SU-DHL-6 (cell line): Measurements from ENCODE around the gene MIF.

Experiments used
- H2AFZ ChIP-seq: fragments of 200-600 bp; sonication (generic); 2 replicates; pipeline ENCODE4 v1.6.1; 2014; ENCODE audit warnings: low read depth, mild to moderate bottlenecking, moderate library complexity, mixed read lengths, antibody characterized with exemption, low read length; ENCODE audit not compliant: severe bottlenecking
- H3F3A ChIP-seq: fragments of 200-600 bp; shearing (Covaris generic); 2 replicates; pipeline ENCODE4 v1.6.0; 2016; ENCODE audit warnings: antibody characterized with exemption, mild to moderate bottlenecking; ENCODE audit not compliant: insufficient read depth
- H3K27ac ChIP-seq: fragments of 200-600 bp; sonication (generic); 2 replicates; pipeline ENCODE4 v1.5.1; 2016; ENCODE audit warnings: low read depth, mild to moderate bottlenecking, low read length, moderate library complexity, mixed read lengths
- H3K27me3 ChIP-seq: fragments of 200-600 bp; sonication (generic), shearing (Covaris generic); 2 replicates; pipeline ENCODE4 v1.6.0; 2014; ENCODE audit warnings: mild to moderate bottlenecking, low read length
- H3K36me3 ChIP-seq: fragments of 200-600 bp; sonication (generic); 2 replicates; pipeline ENCODE4 v1.6.1; 2014; ENCODE audit warnings: mild to moderate bottlenecking, low read length, mixed read lengths
- H3K4me2 ChIP-seq: fragments of 300-600, 200-600 bp; shearing (Covaris generic), sonication (generic); 2 replicates; pipeline ENCODE4 v1.6.0; 2014; ENCODE audit warnings: low read length, low read depth, mild to moderate bottlenecking; ENCODE audit not compliant: poor library complexity, severe bottlenecking
- H3K4me3 ChIP-seq: fragments of 200-600 bp; sonication (generic); 2 replicates; pipeline ENCODE4 v1.5.1; 2014; ENCODE audit warnings: antibody characterized with exemption, low read length, mild to moderate bottlenecking, mixed read lengths; ENCODE audit not compliant: insufficient read depth, poor library complexity, severe bottlenecking
- H3K79me2 ChIP-seq: fragments of 200-600 bp; sonication (generic); 2 replicates; pipeline ENCODE4 v1.6.1; 2014; ENCODE audit warnings: mild to moderate bottlenecking, low read length, moderate library complexity; ENCODE audit not compliant: insufficient read depth
- H3K9ac ChIP-seq: fragments of 200-600 bp; sonication (generic); 2 replicates; pipeline ENCODE4 v1.7.0; 2014; ENCODE audit warnings: mild to moderate bottlenecking, low read length
- H3K9me2 ChIP-seq: fragments of 200-600 bp; sonication (generic); replicated peaks from 2 replicates; pipeline ENCODE4 v1.6.1; 2014; ENCODE audit warnings: low read length; ENCODE audit not compliant: insufficient read depth
- H3K9me3 ChIP-seq: fragments of 200-600 bp; sonication (generic); 2 replicates; pipeline ENCODE4 v1.6.1; 2014; ENCODE audit warnings: low read length, mixed read lengths; ENCODE audit not compliant: insufficient read depth
- H4K20me1 ChIP-seq: fragments of 200-600 bp; sonication (generic); 2 replicates; pipeline ENCODE4 v1.6.1; 2014; ENCODE audit warnings: low read depth, mild to moderate bottlenecking, antibody characterized with exemption, low read length, moderate library complexity, mixed read lengths
- CTCF ChIP-seq: fragments of 200-600 bp; sonication (generic); IDR thresholded peaks from one replicate; pipeline ENCODE4 v1.5.1; 2017; ENCODE audit warnings: antibody characterized with exemption, mild to moderate bottlenecking, low read length, moderate library complexity; ENCODE audit not compliant: insufficient read depth, poor library complexity, severe bottlenecking
- EZH2phosphoT487 ChIP-seq: fragments of 200-600 bp; sonication (generic), shearing (Covaris generic); conservative IDR thresholded peaks from 2 replicates; pipeline ENCODE4 v1.6.1; 2018; ENCODE audit warnings: mild to moderate bottlenecking, antibody characterized with exemption, low read length, moderate library complexity, mixed read lengths

MIF gene

DNA sequence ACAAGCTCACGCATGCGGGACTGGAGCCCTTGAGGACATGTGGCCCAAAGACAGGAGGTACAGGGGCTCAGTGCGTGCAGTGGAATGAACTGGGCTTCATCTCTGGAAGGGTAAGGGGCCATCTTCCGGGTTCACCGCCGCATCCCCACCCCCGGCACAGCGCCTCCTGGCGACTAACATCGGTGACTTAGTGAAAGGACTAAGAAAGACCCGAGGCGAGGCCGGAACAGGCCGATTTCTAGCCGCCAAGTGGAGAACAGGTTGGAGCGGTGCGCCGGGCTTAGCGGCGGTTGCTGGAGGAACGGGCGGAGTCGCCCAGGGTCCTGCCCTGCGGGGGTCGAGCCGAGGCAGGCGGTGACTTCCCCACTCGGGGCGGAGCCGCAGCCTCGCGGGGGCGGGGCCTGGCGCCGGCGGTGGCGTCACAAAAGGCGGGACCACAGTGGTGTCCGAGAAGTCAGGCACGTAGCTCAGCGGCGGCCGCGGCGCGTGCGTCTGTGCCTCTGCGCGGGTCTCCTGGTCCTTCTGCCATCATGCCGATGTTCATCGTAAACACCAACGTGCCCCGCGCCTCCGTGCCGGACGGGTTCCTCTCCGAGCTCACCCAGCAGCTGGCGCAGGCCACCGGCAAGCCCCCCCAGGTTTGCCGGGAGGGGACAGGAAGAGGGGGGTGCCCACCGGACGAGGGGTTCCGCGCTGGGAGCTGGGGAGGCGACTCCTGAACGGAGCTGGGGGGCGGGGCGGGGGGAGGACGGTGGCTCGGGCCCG, at the start of gene MIF:
Gene MIF (plus strand): TSS at position 439 of the 765 bp plus-strand sequence. CDS start 92 bp downstream, at position 531.
- Histone ChIP-seq H3K9ac (peak within 1 kb of the TSS; percentile 96), H4K20me1 (peaks cover 4% of the 10 kb centered on the region; the same call in 1 of the 2 replicates), H3K36me3 (peaks cover 9% of the 10 kb centered on the region; the same call in 1 of the 2 replicates), H3K9me3 (no peaks in the 10 kb centered on the region), H3K9me2 (no peaks in the 10 kb centered on the region), H3K4me2 (peak within 1 kb of the TSS; percentile 81), H3K4me3 (peak within 1 kb of the TSS; percentile 97), H3F3A (0 out of 2 replicates have a peak, but pooled peaks cover 9% of the 10 kb centered on the region), H2AFZ (peak within 1 kb of the TSS; percentile 55), H3K79me2 (peaks cover 15% of the 10 kb centered on the region), H3K27me3 (no peaks in the 10 kb centered on the region), H3K27ac (peak within 1 kb of the TSS; percentile 85)
- TF ChIP-seq CTCF (peak; percentile 85), EZH2phosphoT487 (no peak)

- Histone ChIP-seq H3K27ac (peak overlapping the region; percentile 80; the same call in 1 of the 2 replicates), H3K4me2 (peak overlapping the region; percentile 58), H3K79me2 (no peaks in the 10 kb centered on the region), H4K20me1 (no peaks in the 10 kb centered on the region), H2AFZ (no peak overlapping the region), H3K27me3 (no peaks in the 10 kb centered on the region), H3K9me2 (no peaks in the 10 kb centered on the region), H3K9me3 (no peaks in the 10 kb centered on the region), H3K9ac (no peak overlapping the region), H3K36me3 (no peaks in the 10 kb centered on the region), H3F3A (peaks cover 6% of the 10 kb centered on the region; the same call in 1 of the 2 replicates), H3K4me3 (no peak overlapping the region)
- TF ChIP-seq CTCF: no peak
Measured at GRCh38 chr22:23844739-23845202, 49.4 kb upstream of the MIF start.

GRCh38 chr22:23845265-23846080, 48.7 kb upstream of the MIF start:
- peaks cover 6% of the 10 kb centered on the region; the same call in 1 of the 2 replicates for H3F3A ChIP-seq
- no peaks in the 10 kb centered on the region for H3K36me3 ChIP-seq
- H3K27me3 ChIP-seq: no peaks in the 10 kb centered on the region
- no peak overlapping the region for H3K27ac ChIP-seq
- no peak for TF ChIP-seq CTCF
- TF ChIP-seq EZH2phosphoT487: no peak
- no peak overlapping the region for H3K4me2 ChIP-seq
- no peaks in the 10 kb centered on the region for H3K9me3 ChIP-seq
- no peak overlapping the region for H3K9ac ChIP-seq
- H3K9me2 ChIP-seq: no peaks in the 10 kb centered on the region
- no peak overlapping the region for H2AFZ ChIP-seq
- no peaks in the 10 kb centered on the region for H3K79me2 ChIP-seq
- no peaks in the 10 kb centered on the region for H4K20me1 ChIP-seq
- no peak overlapping the region for H3K4me3 ChIP-seq
